ENCODE data around the gene TEX30.

TEX30 gene

DNA sequence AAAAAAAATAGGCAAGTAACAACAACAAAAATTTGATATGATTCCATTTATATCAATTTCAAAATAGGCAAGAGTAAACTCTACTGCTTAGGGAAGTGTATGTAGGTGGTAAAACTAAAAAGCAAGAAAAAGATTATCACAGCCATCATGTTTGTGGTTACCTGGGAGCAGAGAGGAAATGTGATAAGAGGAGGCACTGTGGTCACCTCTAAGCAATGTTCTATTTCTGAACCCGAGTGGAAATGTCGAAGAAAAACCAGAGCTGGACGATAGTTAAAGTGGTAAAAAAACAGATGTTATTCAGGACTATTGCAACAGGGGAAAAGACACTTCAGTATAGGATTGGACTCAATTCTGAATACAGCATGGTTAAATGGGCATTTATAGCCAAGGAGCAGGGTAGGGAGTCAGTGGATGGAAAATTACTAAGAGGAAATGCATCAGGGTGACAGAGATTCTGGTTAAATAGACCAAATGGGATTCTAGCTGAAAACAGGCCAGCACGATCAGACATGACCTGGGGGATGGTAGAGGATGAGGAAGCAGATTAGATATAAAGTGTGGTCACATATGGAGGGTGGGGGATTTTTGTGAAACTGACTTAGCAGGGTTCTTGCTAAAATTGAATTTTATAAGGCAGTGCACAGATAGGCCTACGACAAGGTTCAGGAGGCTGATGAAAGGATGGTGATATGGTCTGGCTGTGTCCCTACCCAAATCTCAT lies 6.0 kb upstream of the TEX30 start:
- DNase-seq: no peak

DNA sequence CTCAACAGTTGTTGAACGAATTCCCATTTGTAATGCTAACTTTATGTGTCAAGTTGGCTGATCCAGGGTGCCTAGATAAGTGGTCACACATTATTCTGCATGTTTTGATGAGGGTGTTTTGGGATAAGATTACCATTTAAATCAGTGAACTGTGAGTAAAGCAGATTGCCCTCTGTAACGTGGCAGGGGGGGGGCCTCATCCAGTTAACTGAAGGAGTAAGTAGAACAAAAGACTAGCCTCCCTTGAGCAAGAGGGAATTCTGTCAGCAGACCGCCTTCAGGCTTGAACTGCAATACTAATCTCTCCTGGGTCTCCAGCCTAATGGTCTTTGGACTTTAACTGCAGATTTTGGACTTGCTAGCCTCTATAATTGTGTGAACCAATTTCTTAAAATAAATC lies 4.2 kb upstream of the TEX30 start:
- DNase-seq: no peak

DNA sequence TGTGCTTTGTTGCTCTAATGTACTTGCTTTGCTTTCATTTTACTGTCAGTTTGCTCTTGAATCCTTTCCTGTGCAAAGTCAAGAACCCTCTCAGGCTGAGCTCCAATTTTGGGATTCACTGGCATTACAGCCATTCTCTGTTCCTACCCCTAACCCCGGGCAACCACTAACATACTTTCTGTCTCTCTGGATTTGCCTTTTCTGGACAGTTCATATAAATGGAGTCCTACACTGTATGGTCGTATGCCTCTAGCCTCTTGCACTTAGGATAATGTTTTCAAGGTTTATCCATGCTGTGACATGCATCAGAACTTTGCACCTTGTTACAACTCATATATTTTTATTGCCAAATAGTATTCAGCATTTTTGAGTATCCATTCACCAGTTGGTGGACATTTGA lies 2.7 kb upstream of the TEX30 start:
- no peak for DNase-seq

DNA sequence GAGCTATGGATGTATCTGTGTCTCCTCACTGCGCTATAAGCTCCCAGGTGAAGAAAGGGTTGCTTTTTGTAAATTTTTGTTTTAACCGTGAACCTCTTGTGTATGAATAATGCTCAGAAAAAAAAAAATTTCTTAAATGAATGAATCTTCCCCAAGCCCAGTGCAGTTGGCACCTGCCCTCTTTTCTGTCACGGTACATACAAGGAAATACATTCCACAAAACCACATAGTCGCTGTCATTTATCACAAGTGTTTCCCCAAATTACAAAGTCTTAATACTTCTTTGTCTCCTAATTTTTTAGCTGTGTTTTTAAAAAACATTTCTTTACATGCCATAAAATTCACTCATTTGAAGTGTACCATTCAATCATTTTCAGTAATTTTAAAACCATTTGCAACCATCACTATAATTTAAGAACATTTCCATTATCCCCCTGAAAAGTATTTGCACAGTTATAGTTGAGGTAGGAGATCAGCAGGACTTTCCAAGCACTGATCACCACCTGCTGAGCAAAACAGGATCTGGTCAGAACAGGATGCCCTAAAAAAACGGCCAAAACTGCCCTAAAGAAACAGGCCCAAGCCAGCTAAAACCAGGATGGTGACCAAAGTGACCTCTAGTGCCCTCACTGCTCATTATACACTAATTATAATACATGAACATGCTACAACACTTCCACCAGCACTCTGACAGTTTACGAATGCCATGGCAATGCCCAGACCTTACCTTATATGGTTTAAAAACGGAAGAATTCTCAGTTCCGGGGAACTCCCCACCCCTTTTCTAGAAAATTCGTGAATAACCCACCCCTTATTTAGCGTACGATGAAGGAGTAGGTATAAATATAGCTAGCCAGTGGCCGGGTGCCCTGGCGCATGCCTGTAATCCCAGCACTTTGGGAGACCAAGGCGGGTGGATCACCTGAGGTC lies 1.3 kb upstream of the TEX30 start:
- DNase-seq: no peak

DNA sequence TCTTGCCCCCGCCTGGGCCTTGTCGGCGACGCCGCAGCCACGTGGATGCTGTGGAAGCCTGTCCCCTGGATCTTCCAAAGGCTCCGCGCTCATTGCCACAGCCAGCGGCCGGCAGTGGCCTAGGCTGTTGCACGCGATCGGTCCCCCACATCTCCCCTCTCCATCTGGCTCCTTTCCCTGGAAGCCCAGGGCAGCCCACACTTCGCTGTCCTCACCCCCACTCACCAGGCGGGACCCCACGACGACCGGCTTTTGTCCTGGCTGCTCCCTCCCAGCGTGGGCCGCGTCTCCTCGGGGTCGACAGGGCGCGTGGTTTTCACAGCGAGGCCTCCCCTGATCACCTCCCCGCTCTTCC lies 605 bp upstream of the TEX30 start:
- DNase-seq: peak in 1 of 2 experiments; percentile 11

DNA sequence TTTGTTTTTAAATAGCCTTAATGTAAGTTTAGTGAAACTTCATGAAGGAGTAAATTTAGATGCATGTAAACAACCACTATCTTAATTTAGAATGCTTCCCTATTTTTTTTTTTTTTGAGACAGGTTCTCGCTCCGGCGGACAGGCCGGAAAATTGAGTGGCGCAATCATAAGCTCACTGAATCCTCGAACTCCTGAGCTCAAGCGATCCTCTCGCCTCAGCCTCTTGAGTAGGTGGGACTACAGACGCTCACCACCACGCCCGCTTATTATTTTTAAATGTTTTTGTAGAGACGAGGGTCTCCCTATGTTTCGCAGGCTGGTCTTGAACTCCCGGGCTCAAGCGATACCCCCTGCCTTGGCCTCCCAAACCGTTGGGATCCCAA lies 1.6 kb downstream of the TEX30 start:
- no peak for DNase-seq

DNA sequence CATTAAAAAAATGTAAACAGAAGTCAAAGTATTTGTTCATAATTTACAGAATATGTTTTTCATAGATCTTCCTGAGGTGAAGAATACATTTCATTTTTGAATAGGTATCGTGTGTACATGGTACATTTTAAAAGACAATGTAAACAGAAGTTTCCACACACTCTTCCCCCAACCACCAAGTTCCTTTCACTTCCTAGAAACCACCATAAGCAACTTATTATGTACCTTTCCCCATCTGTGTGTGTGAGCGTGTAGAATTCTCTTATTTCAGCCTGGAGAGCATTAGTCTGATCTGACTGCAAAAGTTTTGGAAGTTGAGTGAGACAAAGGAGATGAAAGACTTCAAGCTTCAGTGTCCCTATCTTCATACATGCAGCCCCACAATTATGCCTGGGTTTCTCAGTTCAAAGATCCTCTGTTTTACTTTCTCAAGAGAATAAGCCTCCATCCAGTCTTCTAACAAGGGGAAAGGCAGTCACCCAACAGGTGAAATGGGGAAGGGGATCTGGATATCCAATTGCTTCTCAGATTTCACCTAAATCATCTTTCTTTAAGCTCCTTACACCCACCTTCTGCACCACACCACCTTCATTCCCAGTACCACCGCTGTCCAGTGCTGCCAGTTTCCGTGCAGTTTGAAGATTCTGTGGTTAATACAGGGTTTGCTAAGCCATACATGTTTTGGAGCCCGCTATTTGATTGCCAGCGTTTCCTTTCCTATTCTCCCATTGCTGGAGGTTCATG lies 2.1 kb downstream of the TEX30 start:
- DNase-seq: no peak

DNA sequence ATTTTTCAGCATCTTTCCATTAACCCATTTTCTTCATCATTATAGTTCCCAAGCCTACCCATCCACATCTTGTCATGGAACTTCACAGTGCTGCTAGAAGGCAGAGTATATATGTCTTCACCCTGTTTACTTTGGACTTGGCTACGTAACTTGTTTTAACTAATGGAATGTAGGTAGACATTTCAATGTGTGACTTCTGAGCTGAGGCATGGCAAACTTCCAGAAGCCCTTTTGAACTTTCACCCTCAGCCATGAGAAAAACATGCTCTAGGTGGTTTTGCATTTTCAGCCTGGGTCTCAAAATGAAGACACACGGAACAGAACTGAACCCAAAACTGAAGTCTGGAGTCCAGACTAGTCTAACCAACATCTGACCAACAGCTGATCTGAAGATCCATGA lies 3.2 kb downstream of the TEX30 start:
- no peak for DNase-seq

DNA sequence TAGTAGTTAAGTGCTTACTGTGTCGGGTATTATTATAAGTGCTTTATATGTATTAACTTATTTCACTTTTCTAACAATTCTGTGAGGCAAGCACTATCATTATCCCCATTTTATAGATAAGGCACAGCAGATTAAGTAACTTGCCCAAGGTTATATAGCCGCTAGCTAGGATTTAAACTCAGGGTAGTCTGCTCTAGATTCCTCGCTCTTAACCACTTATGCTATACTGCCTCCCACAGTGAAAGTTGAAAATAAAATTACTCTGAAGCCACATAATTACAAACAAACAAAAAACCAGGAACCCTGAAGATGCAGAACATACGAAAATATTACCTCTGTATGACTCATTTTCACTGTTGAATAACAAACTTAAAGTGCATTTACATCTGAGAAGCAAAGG lies 3.9 kb downstream of the TEX30 start:
- no peak for DNase-seq

DNA sequence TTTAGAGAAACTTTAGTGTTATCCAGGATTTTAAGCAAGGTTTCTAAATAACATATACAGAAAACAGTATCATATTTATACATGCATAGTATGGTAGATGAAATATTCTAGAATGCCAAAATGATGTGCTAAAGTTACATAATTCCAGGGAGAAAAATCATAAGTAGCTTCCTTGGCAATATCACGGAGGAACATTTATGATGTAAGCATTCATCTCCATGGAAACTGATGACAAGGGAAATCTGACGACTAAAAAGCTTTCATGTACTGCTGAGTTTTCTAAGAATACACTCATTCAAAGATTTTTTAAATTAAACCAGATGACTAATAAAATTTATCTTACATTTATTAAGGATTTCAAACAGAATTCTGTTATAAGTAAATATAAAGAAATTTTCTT lies 4.7 kb downstream of the TEX30 start:
- no peak for DNase-seq

DNA sequence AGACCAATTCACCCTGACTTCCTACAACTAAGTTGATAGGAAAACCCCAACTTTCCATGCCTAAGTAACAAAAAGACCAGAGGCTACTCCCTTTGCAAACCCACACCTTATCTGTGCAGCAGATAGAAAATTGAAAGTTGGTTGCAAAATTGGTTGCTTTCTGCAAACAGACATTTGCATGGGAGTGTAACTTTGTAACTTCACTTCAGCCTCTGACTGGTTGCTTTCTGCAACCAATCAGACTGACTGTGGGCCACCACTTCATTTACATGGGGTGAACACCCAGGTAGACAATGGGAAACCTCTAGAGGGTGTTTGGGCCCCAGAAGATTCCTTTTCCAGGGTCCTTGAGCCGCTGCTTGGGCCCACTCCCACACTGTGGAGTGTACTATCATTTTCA lies 9.8 kb downstream of the TEX30 start:
- DNase-seq: no peak

DNA sequence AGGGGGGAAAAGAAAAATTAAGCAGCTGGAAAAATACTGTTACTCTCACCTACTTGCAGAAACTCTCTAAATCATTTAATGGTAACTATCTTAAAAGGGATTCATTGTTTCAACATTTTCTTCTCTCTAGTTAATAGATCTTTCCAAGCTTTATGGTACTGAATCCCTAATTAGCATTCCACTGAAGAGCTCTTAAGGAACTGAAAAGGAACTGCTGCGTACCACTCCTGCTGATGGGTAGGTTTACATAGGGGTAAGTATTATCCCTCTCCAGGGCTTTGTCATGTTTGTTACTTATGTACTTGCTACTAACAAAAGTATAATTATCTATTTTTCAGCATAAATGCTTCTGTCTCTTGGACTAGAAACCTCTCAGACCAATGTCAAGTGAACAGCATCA lies 12.5 kb downstream of the TEX30 start:
- no peak for DNase-seq

DNA sequence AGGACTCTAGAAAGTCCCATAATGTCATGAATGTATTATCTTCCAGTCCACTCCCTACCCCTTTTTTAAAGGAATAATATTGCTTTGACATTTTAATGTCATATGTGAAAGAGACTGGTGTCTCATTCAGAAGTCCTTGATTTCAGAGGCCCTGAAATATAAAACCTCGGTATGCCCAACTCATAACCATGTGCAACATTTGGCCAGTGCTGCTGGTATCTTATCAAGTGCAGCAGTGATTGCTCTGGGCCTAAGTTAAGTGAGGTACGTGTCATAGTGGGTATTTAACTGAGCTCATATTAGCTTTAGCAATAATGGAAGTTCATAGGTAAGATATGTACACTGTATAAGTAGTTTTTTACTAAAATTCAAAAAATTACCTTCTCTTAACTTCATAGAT lies 14.7 kb downstream of the TEX30 start:
- no peak for DNase-seq

DNA sequence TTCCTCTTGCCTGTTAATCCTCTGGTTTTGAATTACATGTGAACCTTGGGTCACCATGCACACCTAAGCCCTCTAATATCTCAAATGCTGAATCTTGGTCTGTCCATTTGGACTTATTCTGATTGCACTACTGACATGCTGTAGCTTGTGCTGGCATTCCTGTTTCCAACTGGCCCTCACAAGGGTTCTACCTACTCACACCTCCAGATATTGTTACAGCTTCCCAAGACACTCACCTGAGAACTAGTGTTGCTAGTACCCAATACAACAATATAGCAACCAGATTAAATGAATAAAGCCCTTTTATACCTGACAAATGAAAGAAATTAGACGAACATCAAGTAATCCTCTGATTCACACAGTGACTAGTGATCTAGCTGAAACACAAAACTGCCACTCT lies 16.6 kb downstream of the TEX30 start:
- DNase-seq: no peak

DNA sequence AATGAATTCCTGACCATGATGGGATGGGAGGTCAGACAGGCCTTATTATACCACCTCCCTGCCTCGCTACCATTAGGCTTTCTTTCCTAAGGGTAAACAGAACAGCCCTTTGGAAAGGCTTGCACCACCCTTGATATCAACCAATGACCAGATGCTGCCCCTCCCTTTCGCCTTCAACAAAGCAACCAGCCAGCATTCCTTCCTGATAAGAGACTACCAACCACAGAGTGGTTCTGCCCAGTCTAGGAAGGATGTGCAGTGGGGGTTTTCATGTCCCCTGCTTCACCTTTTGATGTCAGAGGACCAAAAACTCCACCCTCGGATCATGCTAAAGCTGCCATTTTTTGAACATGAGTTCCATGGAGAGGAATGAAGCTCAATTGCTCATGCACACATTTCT lies 21.7 kb downstream of the TEX30 start:
- DNase-seq: no peak

DNA sequence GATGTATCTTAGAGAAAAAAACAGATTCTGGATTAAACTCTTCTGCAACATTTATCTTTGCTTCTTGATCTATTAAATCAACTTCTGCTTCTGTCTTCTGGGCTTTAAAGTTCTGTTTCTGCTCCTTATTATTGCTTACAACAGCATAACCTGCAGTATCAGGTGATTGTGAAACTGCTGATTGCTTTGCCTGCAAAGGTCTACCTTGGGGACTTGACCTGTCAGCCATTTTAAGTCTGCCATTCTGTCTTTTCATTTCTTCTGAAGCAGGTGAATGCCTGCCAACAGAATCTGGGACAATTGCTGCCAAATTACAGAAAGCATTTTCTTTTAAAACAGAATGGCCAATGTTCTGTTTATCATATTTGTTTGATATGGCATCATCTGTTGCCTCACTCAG lies 31.1 kb downstream of the TEX30 start:
- DNase-seq: no peak

DNA sequence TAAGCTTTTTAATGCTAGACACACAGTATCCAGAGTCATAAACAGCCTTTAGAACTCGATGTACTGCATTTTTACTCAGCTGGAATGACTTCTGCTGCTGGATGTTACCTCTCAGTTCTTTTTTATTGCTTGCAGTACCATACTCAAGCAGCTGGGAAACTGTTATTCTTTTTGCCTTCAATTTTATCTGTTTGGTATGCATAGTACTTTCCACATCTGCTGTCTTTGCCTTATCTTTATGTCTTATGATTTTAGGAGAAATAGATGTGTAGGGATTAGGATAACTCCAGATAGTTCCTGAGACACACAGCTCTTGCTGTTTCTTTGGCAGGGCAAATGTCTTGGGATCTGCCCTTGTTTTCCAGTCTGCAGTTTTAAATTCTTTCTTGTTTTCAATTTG lies 31.5 kb downstream of the TEX30 start:
- no peak for DNase-seq

DNA sequence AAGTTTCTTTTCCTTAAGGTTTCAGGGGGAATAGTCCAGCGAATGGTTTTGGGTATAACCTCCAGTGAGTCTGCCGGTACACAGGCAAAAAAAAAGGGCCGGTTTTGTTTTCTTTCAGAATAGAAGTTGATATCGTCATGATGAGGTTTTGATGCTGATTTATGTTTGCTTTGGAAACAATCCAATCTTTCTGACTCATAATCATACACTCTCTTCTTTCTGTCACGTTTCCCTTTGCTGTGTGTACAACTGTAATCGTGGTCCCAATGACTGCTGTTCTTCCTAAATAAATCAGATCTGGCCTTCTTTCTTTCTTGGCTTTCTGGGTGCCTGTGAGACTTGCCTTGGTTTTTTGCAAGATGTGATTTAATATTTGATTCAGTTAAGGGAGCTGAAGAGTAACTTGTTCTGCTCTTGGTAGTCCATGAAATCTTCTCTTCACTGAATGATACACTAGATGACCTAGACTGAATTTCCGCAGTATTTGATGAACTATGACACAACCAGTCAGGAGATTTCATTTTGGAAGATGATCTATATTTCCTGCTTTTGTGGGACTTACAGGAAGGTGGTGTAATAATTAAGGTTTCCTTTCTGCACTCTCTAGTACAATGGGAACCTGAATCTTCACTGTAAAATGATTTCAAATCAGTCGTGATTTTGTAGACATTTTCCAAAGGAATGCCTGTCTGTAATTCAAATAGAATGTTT lies 43.9 kb downstream of the TEX30 start:
- no peak for DNase-seq

DNA sequence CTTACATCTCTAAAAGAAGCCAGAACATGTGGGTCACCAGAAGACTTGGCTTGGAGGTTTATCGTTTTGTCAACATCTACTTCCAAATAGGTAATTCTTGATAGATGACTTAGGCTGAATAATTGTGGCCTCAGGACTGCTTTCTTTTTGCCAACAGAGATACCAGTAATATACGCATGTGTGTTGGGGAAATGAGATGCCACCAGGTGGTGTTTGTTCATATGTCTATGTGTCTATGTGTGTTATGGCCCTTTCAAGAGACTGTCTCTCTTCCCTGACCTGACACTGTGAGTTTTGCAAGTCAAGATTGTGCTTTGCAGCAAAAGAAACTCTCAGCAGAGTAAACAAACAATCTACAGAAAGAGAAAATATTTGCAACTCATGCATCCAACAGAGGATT lies 47.2 kb downstream of the TEX30 start:
- DNase-seq: no peak

DNA sequence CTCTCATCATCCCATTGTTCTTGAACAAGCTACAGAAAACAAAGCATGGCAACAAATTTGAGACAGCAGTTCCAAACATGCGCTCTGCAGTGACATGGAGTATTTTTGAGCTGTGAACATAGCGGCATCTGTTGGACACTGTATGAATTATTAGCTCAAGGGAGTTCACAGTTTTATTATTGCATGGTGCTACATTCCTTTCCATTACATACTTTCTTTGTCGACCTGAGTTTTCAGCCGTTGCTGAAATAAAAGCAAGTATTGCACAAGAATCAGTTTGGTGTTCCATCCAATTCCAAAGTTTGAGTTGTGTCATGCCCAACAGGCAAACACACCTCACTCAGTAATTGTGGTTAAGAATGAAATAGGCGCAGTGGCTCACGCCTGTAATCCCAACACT lies 48.7 kb downstream of the TEX30 start:
- DNase-seq: no peak

DNA sequence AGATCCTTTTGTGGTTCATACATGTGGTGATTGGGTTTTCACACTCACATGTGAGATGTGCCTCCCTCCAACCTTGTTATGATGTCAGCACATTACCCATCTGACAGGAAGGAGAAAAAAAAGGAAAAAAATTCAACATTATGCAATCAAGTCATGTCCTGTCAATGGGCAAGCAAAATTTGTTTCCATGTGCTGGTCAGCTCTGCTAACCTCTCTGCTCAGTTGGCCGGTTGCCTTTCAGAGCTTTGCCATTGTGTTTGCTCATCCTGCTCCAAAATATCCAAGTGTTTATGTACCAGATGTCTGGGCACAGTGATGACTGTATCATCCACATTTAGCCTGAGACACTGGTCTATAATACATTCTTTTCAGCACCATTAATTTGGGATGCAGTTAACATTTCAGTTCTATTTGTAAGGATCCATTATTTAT lies 51.8 kb downstream of the TEX30 start:
- no peak for DNase-seq

DNA sequence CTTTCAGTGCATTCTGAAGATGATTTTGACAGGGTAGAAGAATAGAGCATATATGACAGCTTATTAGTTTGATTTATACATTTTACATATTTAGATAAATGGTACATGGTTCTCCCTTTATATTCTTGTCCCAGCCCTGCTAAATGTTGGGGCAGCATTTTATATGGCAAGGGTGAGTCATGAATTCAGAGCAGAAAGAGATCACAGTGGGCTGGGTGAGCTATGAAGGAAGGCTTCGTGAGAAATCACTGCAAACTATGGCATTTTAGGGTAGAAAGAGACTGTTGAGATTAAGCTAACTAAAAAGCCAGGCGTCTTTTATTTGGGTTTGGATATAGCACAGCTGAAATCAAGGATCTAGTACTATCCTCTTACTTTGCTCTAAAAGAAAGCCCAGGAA lies 54.8 kb downstream of the TEX30 start:
- no peak for DNase-seq
